Panc1 (cell line): ENCODE results near the gene GAS2. TPM values are rescaled to one million over a fixed set of nuclear protein-coding genes. Genes with fewer than 3 reads are reported as not detected.

Experiments used
- ATAC-seq: fragments of 200-7000 bp; cut with Tn5 transposase; 2 replicates; pipeline ENCODE4 v1.9.1; 2020; ENCODE audit warnings: mild to moderate bottlenecking, moderate library complexity
- BruUV-seq: library from RNA; stranded (reverse); fragments of 400-500 nt; replicated peaks from 2 replicates; lab custom pipeline; 2021; lab: Mats Ljungman, UMichigan
- CTCF ChIA-PET: fragments of 300-600 bp; sonication (Branson Sonifier 250); formaldehyde crosslinking; loops from one replicate; lab custom pipeline; 2022; ENCODE audit warnings: antibody characterized with exemption; lab: Charles Lee
- POLR2A ChIA-PET: fragments of 300-600 bp; sonication (Branson Sonifier 250); formaldehyde crosslinking; loops from one replicate; lab custom pipeline; 2022; ENCODE audit warnings: antibody characterized with exemption; lab: Charles Lee
- DNase-seq: peaks from one replicate; pipeline ENCODE4 v3.0.0-alpha.2; 2010; ENCODE audit warnings: low read depth, low spot score
- H3K27ac ChIP-seq: 2 replicates; pipeline ENCODE4 v1.5.1; 2011; ENCODE audit warnings: mild to moderate bottlenecking, low read length, inconsistent platforms
- H3K27me3 ChIP-seq: fragments of 200-500 bp; sonication (Bioruptor generic); 2 replicates; pipeline ENCODE4 v1.6.0; 2014; ENCODE audit warnings: low read length, inconsistent platforms; ENCODE audit not compliant: control insufficient read depth, insufficient read depth
- H3K36me3 ChIP-seq: fragments of 200-500 bp; sonication (Bioruptor generic); 2 replicates; pipeline ENCODE4 v1.5.1; 2014; ENCODE audit warnings: inconsistent platforms, mild to moderate bottlenecking, low read length, moderate library complexity; ENCODE audit not compliant: control insufficient read depth, insufficient read depth
- H3K4me1 ChIP-seq: 2 replicates; pipeline ENCODE4 v1.5.1; 2011; ENCODE audit warnings: inconsistent platforms, mild to moderate bottlenecking, low read length, moderate library complexity; ENCODE audit not compliant: control insufficient read depth, insufficient read depth
- H3K4me3 ChIP-seq, 2 experiments: 2 replicates each; pipeline ENCODE4 v1.5.1; 2011 to 2012; ENCODE audit warnings: low read depth in 2 of 2, low read length in 2 of 2, mild to moderate bottlenecking in 2 of 2, inconsistent platforms in 1 of 2, moderate library complexity in 1 of 2
- H3K9me3 ChIP-seq: fragments of 200-500 bp; sonication (Bioruptor generic); 2 replicates; pipeline ENCODE4 v1.5.1; 2014; ENCODE audit warnings: low read depth, mild to moderate bottlenecking, inconsistent platforms, low read length, moderate library complexity; ENCODE audit not compliant: control insufficient read depth, insufficient read depth
- CTCF ChIP-seq: fragments of 450-650 bp; IDR thresholded peaks from 2 replicates; pipeline ENCODE4 v1.5.1; 2017; ENCODE audit warnings: mild to moderate bottlenecking
- POLR2AphosphoS5 ChIP-seq: IDR thresholded peaks from 2 replicates; pipeline ENCODE4 v1.6.1; 2012; ENCODE audit warnings: mild to moderate bottlenecking, low read depth, low read length, moderate library complexity
- REST ChIP-seq, 2 experiments: IDR thresholded peaks; 2 replicates each; pipeline ENCODE4 v1.6.1; 2011 to 2012; ENCODE audit warnings: low read depth in 2 of 2, control low read depth in 1 of 2, low read length in 1 of 2, mild to moderate bottlenecking in 1 of 2, moderate library complexity in 1 of 2; ENCODE audit not compliant: insufficient read depth in 1 of 2
- SIN3A ChIP-seq: IDR thresholded peaks from 2 replicates; pipeline ENCODE4 v1.6.1; 2012; ENCODE audit warnings: low read depth, mild to moderate bottlenecking, low read length, moderate library complexity, borderline replicate concordance; ENCODE audit not compliant: insufficient read depth
- TCF7L2 ChIP-seq: IDR thresholded peaks from 2 replicates; pipeline ENCODE4 v1.6.1; 2011; ENCODE audit warnings: mild to moderate bottlenecking, low read depth, low read length, inconsistent platforms
- in situ Hi-C: cut with HindIII; loops from 2 replicates; pipeline ENCODE4 v1.10.0; 2016; ENCODE audit warnings: low sequenced_read_pairs, low pct_unique_long_range_greater_than_20kb
- intact Hi-C: fragments of 100-400 bp; cut with micrococcal nuclease; formaldehyde crosslinking; loops from one replicate; pipeline ENCODE4 v1.10.0; 2022; ENCODE audit not compliant: unreplicated experiment
- total RNA-seq: library from RNA; stranded (reverse); gene quantifications from one replicate; pipeline ENCODE4 v1.2.1, GENCODE V29; 2021; ENCODE audit not compliant: unreplicated experiment

Gene GAS2
- total RNA-seq, 1 experiment from 2014 or later: 0.87 TPM

- Histone ChIP-seq H3K4me1 (no peaks in the 10 kb centered on the region), H3K9me3 (no peaks in the 10 kb centered on the region), H3K4me3 (no peak overlapping the region), H3K36me3 (no peaks in the 10 kb centered on the region), H3K27ac (no peak overlapping the region), H3K27me3 (no peaks in the 10 kb centered on the region)
- BruUV-seq: no TSS peak
- ChIA-PET CTCF (no interaction called here), POLR2A (no interaction called here)
- intact Hi-C loops: no loop called here
- DNase-seq (no peak), ATAC-seq (no peak)
- TF ChIP-seq REST (IDR thresholded peaks at IDR 0.05; ENCODE audit: insufficient read depth in 1 of 2, low read depth in 2 of 2, low read length in 1 of 2) (no peak), TCF7L2 (no peak), CTCF (no peak), POLR2AphosphoS5 (no peak), SIN3A (no peak)
- in situ Hi-C loops: no loop called here
Measured at GRCh38 chr11:22846726-22847125, 180.3 kb downstream of the GAS2 start.

GRCh38 chr11:22851477-22851876 lies 185.1 kb downstream of the GAS2 start:
- Histone ChIP-seq H3K9me3 (no peaks in the 10 kb centered on the region), H3K36me3 (no peaks in the 10 kb centered on the region), H3K4me3 (no peak overlapping the region), H3K27ac (no peak overlapping the region), H3K4me1 (no peaks in the 10 kb centered on the region), H3K27me3 (no peaks in the 10 kb centered on the region)
- ATAC-seq (no peak), DNase-seq (no peak)
- ChIA-PET CTCF (no interaction called here), POLR2A (interaction anchor here (0.6 kb wide), 1 partner anchor 825 kb away, joined by 5 read pairs; no protein-coding TSS in a partner anchor)
- intact Hi-C loops: no loop called here
- TF ChIP-seq TCF7L2: no peak
- no peak for TF ChIP-seq REST (IDR thresholded peaks at IDR 0.05; ENCODE audit: insufficient read depth in 1 of 2, low read depth in 2 of 2, low read length in 1 of 2)
- no peak for TF ChIP-seq CTCF
- no peak for TF ChIP-seq SIN3A
- TF ChIP-seq POLR2AphosphoS5: no peak
- in situ Hi-C loops: no loop called here
- BruUV-seq: no TSS peak
